Measurements from ENCODE around the gene GLT6D1.
"Not testable (repeated sequence)": the region's sequence is repeated elsewhere in the genome, so short reads cannot be mapped to it uniquely, and the experiment has no call there.

Gene GLT6D1, protein sequence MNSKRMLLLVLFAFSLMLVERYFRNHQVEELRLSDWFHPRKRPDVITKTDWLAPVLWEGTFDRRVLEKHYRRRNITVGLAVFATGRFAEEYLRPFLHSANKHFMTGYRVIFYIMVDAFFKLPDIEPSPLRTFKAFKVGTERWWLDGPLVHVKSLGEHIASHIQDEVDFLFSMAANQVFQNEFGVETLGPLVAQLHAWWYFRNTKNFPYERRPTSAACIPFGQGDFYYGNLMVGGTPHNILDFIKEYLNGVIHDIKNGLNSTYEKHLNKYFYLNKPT

GRCh38 chr9:135639196-135639595 lies at the start of gene GLT6D1:
GLT6D1 (minus strand) TSS chr9:135639540; CDS start chr9:135639187, 353 bp downstream.
- no peak for DNase-seq

GRCh38 chr9:135689011-135689410 lies 49.7 kb upstream of the GLT6D1 start:
- no peak for DNase-seq

- no peak for DNase-seq
Measured at GRCh38 chr9:135687216-135687615, 47.9 kb upstream of the GLT6D1 start.

DNA sequence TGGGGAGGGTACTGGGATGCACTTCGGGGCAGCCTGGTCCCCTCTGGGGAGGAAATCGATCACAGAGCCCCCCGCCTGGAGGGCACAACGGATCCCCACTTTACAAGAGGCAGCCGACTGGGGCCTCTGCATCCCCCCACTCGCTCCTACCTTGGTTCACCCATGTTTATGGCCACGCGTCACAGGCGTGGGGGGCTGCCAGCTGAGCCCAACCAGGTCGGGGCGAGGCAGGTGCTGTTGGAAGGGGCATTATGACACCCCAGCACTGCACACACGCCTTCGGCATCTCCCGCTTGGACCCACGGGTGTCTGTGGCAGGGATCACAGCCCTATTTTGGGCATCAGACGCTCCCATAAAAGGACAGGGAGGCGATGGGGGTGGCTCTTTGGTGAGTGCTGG lies 45.4 kb upstream of the GLT6D1 start:
- DNase-seq = no peak

DNA sequence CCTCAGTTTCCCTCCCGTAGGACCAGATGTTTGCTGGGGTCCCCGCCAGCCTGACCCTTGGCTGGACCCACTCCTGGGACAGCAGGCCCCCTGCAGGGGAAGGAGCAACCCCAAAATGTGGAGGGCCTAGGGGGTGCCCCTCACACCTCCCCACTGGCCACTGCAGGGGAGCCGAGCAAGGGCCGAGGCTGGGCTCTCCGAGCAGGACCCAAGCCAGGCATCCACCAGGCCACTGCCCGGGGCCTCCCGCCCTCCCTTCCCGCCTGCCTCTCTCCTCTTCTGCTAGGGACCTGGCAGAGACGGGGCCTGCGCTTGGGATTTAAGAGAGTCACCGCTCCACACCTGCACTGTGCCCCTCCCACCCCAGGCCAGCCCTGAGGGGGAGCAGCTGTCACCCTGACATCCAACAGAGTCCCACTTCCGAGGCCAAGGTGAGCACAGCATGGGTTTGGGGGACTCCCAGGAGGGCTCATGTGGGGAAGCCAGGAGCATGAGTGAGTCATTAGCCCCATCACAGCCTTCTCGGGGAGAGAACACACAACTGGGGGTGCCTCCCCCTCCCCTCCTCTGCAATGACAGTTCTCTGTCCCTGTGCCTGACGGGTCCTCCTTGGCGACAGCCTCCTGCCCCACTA lies 44.2 kb upstream of the GLT6D1 start:
- DNase-seq = no peak

GRCh38 chr9:135681161-135681560 lies 41.8 kb upstream of the GLT6D1 start:
- DNase-seq = no peak

DNA sequence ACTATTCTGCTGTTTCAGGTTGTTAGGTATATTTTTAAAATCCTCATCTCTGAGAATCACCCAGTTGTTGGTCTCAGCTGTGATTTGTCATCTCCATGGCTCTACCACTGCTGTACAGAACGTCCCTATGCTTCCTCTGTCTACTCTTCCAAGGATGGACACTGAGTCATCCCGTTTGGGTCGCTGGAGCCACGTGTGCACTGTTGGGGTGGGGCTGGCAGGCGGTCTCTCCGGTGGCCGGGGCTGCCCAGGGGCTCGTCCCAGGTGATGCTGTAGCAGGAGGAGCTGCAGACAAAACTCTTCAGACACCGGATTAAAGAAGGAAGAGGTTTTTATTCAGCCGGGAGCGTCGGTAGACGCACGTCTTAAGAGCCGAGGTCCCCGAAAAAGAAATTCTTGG lies 40.7 kb upstream of the GLT6D1 start:
- DNase-seq = no peak

DNA sequence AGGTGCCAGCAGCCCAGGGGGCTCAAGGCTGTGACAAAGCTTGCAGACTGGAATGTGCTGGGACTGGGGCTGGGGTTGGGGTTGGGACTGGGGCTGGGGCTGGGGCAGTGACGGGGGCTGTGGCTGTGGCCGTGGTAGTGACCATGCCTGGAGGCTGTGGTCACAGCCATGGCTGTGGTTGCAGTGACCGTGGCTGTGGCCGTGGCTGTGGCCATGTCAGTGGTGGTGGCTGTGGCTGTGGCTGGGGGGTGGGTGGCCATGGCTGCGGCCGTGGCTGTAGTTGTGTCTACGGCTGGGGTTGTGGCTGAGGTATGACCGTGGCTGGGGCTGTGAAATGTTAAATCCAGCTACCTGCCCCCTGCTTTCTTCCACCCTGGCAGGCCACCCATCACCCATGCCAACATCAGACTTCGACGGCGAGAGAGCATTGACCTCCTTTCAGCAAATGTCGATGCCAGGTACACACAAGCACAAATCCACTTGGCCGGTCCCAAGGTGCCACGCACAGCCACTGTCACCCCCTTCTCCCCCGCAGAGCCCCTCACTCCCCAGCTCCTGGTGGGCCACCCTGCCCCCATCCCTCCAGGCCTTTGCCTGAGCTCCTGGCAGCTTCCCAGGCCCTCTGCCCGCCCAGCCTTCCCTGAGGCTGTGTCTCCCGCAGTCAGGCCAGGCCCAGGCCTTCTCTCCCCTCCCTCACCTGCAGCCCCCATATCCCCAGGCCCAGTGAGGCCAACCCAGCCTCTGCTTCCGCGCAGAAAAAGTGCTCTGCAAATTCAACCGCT lies 39.1 kb upstream of the GLT6D1 start:
- no peak for DNase-seq

- no peak for DNase-seq
Measured at GRCh38 chr9:135677641-135678168, 38.4 kb upstream of the GLT6D1 start.

DNA sequence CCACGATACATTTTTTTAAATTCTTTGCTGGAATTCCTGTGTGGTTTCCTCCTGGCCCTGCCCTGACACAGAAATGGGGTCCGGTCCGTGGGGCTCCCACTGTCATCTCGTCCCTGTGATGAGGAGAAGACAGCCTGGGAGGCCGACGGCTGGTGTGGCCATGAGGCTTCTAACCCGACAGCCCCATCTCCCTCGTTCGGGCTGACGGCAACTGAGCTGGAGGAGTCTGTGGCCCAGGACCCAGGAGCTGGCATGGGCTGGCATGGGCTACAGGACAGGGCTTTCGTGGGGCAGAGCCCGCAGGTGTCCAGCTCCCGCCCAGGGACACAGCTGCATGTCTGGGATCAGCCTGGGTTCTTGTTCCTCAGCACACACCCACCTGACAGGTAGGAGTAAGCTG lies 37.6 kb upstream of the GLT6D1 start:
- DNase-seq = no peak

DNA sequence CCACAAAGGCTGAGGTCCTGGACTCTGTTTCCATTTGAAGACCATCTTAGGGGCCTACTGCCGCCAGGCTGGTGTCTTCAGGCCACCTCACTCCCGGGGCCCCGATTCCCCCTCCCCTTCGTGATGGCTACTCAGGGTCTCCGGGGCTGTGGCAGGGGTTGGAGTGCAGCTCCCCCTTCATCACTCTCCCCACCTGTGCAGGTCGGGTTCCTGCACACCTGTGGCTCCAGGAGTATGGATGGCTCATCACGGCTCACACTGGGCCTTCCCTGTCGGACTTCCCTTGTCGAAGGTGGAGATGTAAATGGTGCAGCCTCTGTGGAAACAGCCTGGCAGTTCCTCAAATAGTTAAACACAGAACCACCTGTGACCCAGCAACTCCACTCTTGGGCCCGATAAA lies 35.6 kb upstream of the GLT6D1 start:
- no peak for DNase-seq

DNA sequence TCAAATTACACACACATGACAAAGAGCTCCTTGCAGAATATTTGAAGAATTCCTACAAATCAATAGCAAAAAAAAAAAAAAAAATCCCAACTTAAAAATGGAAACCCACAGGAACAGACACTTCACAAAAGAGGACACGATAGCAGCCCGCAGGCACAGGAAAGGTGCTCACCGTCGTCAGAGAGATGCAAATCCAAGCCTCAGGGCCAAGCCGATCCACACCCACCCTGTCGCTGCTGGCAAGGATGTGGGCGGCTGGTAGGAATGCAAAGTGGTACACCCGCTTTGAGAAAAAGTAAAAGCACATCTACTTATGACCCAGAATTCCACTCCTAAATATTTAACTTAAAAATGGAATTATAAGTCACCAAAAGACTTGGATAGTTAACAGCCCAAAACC lies 34.6 kb upstream of the GLT6D1 start:
- no peak for DNase-seq

DNA sequence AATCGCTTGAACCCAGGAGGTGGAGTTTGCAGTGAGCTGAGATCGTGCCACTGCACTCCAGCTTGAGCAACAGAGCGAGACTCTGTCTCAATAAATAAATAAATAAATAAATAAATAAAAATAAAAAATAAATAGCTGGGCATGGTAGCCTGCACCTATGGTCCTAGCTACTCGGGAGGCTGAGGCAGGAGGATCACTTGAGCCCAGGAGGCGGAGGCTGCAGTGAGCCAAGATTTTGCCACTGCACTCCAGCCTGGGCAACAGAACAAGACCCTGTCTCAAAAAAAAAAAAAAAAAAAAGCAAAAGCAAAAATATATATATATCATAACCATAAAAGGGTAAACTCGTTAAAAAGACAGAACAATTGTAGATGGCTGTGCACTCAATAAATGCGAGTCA lies 33.4 kb upstream of the GLT6D1 start:
- not testable (repeated sequence) for DNase-seq

GRCh38 chr9:135671591-135672041 lies 32.3 kb upstream of the GLT6D1 start:
- DNase-seq = no peak

GRCh38 chr9:135670721-135671590 lies 31.6 kb upstream of the GLT6D1 start:
- no peak for DNase-seq

DNA sequence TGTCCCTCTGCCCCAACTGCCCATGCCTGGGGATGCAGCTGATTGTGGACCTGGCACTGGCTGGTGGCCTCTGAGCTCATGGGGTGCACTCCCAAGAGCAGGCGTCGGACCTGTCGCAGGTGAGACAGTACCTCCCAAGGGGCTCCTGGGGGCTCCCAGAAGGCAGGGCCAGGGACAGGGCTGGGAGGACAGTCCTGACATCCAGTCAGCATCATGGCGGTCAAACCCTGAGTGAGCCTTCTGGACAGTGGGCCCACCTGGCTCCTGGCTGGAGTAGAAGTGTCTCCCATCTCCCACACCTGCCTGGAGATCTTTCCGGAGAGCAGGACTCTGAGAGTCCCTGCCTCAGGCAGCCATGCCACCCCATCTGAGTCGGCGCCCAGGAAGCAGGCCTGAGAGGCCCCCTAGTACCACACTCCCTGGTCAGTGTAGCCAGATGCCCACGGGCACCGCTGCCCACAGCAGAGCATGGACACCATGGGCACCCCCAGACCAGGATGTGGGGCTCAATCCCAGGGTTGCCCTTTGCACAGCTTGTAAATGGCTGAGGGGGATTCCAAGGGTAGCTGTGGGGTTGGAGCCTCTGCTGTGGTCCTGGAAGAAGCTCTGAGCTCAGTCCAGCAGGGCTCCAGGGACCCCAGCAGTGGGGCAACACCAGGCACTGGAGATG lies 30.4 kb upstream of the GLT6D1 start:
- DNase-seq = no peak

GRCh38 chr9:135669018-135669417 lies 29.7 kb upstream of the GLT6D1 start:
- not testable (repeated sequence) for DNase-seq

DNA sequence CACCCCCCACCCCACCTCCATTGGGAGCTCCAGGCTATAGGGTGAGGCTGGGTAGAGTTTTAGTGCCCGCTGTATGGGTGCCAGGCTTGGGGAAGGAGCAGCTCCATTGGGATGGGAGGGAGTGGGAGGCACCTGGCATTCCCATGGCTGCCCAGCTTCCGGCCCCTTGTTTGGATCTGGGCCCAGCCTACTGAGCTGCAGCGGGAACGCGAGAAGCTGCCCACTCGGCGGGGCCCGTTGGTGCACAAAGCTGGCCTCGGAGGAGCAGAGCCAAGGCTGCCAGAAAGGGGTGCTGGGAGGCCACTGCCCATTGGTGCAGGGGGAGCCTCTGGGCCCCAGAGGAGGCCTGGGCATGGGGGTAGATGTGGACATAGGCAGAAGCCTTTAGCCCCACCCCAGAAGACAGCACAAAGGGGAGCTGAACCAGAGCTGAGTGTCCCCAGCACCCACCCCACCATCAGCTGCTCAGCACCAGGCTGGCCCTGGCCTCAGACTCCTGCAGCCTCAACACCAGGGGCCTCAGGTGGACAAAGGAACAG lies 28.2 kb upstream of the GLT6D1 start:
- no peak for DNase-seq

DNA sequence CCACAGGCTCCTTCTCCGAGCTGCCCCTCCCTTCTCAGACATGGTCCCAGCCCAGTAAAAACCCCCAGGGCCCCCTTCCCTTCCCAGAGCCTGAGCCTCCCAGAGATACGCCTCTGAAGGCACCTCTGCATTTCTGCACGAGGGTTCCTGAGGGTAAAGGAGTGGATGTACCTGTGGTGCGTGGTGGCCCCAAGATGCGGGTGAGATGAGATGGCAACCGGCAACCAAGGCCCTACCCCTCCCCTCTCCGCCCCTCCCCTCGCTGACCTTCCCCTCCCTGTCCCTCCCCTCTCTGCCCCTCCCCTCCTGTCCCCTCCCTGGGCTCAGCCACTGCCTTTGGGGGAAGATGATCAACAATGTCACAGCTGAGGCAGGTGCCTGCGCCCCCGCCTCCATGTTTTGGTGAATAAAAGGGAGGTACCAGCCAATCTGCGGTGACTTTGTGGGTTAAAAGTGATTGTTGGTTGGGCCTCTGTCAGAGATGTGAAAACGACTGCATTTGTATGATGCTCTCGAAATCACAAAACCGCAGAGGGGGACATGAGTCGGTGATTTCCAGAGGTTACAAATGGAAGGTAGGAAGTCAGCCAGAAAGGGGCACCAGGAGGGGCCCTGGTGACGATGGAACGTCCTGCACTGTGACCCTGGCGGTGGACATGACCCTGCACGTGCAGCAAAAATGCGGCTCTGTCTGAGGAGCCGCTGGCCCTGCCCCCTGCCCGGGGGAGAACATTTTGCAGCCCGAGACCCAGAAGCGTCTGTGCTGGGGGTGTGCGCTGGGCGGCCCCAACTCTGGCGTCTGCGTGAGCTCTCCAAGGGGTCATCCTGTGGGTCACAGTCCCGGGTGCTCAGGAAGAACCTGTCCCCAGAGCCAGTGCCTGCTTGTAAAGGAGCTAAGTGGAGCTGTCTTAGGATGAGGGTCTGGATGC lies 27.5 kb upstream of the GLT6D1 start:
- no peak for DNase-seq

- no peak for DNase-seq
Measured at GRCh38 chr9:135665795-135666189, 26.5 kb upstream of the GLT6D1 start.
